H9 (cell line): ENCODE data around the gene RIMBP2. TPM values are rescaled to one million over a fixed set of nuclear protein-coding genes. Genes with fewer than 3 reads are reported as not detected.

Source experiments
- DNase-seq: peaks from one replicate; pipeline ENCODE4 v3.0.0-alpha.2; 2017
- H2AFZ ChIP-seq: one replicate; pipeline ENCODE4 v1.6.1; 2013; ENCODE audit warnings: mild to moderate bottlenecking, low read length, control low read depth, moderate library complexity
- H2AK5ac ChIP-seq: 2 replicates; pipeline ENCODE4 v1.6.1; 2013; ENCODE audit warnings: low read length, control low read depth, mixed read lengths; ENCODE audit not compliant: insufficient read length
- H2BK120ac ChIP-seq: one replicate; pipeline ENCODE4 v1.6.1; 2013; ENCODE audit warnings: low read depth, mild to moderate bottlenecking, low read length, control low read depth, inconsistent platforms; ENCODE audit not compliant: poor library complexity, severe bottlenecking
- H2BK12ac ChIP-seq: 2 replicates; pipeline ENCODE4 v1.6.1; 2013; ENCODE audit warnings: low read length, control low read depth, mixed read lengths, low read depth; ENCODE audit not compliant: insufficient read length
- H2BK15ac ChIP-seq: 2 replicates; pipeline ENCODE4 v1.6.1; 2013; ENCODE audit warnings: low read depth, low read length, control low read depth
- H2BK20ac ChIP-seq: one replicate; pipeline ENCODE4 v1.6.1; 2013; ENCODE audit warnings: low read depth, mild to moderate bottlenecking, low read length, control low read depth, inconsistent platforms; ENCODE audit not compliant: poor library complexity, severe bottlenecking
- H2BK5ac ChIP-seq: 2 replicates; pipeline ENCODE4 v1.6.1; 2013; ENCODE audit warnings: low read length, control low read depth, mixed read lengths; ENCODE audit not compliant: insufficient read length
- H3K14ac ChIP-seq: 2 replicates; pipeline ENCODE4 v1.6.1; 2013; ENCODE audit warnings: low read length, control low read depth; ENCODE audit not compliant: insufficient read depth
- H3K18ac ChIP-seq: 2 replicates; pipeline ENCODE4 v1.6.1; 2013; ENCODE audit warnings: low read depth, mild to moderate bottlenecking, mixed read lengths, low read length, control low read depth; ENCODE audit not compliant: insufficient read length
- H3K23ac ChIP-seq: 2 replicates; pipeline ENCODE4 v1.6.1; 2013; ENCODE audit warnings: low read length, control low read depth, mixed read lengths, low read depth; ENCODE audit not compliant: insufficient read length
- H3K23me2 ChIP-seq: 2 replicates; pipeline ENCODE4 v1.6.1; 2013; ENCODE audit warnings: low read depth, mild to moderate bottlenecking, mixed read lengths, low read length, control low read depth; ENCODE audit not compliant: insufficient read length, poor library complexity, severe bottlenecking
- H3K27ac ChIP-seq: 2 replicates; pipeline ENCODE4 v1.5.1; 2013; ENCODE audit warnings: low read length, control low read depth, mixed read lengths, low read depth; ENCODE audit not compliant: insufficient read length
- H3K27me3 ChIP-seq: 2 replicates; pipeline ENCODE4 v1.6.1; 2013; ENCODE audit warnings: low read length, control low read depth, inconsistent platforms; ENCODE audit not compliant: insufficient read depth
- H3K4ac ChIP-seq: 2 replicates; pipeline ENCODE4 v1.6.1; 2013; ENCODE audit warnings: low read depth, mild to moderate bottlenecking, control low read depth, inconsistent platforms, low read length, moderate library complexity
- H3K4me1 ChIP-seq: 2 replicates; pipeline ENCODE4 v1.6.1; 2013; ENCODE audit warnings: low read length, control low read depth, inconsistent platforms; ENCODE audit not compliant: insufficient read depth
- H3K4me2 ChIP-seq: 2 replicates; pipeline ENCODE4 v1.6.1; 2013; ENCODE audit warnings: low read length, control low read depth, mixed read lengths; ENCODE audit not compliant: insufficient read length, insufficient read depth
- H3K56ac ChIP-seq: 2 replicates; pipeline ENCODE4 v1.6.1; 2013; ENCODE audit warnings: low read depth, mild to moderate bottlenecking, mixed read lengths, low read length, control low read depth; ENCODE audit not compliant: insufficient read length
- H3K79me1 ChIP-seq: 2 replicates; pipeline ENCODE4 v1.6.1; 2013; ENCODE audit warnings: low read depth, mild to moderate bottlenecking, moderate library complexity, low read length, control low read depth, inconsistent platforms; ENCODE audit not compliant: insufficient read depth, poor library complexity, severe bottlenecking
- H3K79me2 ChIP-seq: 2 replicates; pipeline ENCODE4 v1.6.1; 2013; ENCODE audit warnings: low read length, control low read depth, inconsistent platforms; ENCODE audit not compliant: insufficient read depth
- H3K9ac ChIP-seq: 2 replicates; pipeline ENCODE4 v1.6.1; 2013; ENCODE audit warnings: low read length, control low read depth, mixed read lengths; ENCODE audit not compliant: insufficient read length; ENCODE audit errors: extremely low read depth
- H3K9me3 ChIP-seq: one replicate; pipeline ENCODE4 v1.6.1; 2013; ENCODE audit warnings: low read depth, low read length, inconsistent platforms; ENCODE audit not compliant: control insufficient read depth
- H3T11ph ChIP-seq: one replicate; pipeline ENCODE4 v1.6.1; 2013; ENCODE audit warnings: mild to moderate bottlenecking, low read length, control low read depth, inconsistent platforms
- H4K20me1 ChIP-seq: one replicate; pipeline ENCODE4 v1.6.1; 2013; ENCODE audit not compliant: control insufficient read depth, insufficient read length, insufficient read depth
- H4K5ac ChIP-seq: 2 replicates; pipeline ENCODE4 v1.6.1; 2013; ENCODE audit warnings: low read depth, mild to moderate bottlenecking, mixed read lengths, low read length, control low read depth; ENCODE audit not compliant: insufficient read length
- H4K8ac ChIP-seq: replicated peaks from 2 replicates; pipeline ENCODE4 v1.6.1; 2013; ENCODE audit warnings: low read length, control low read depth, mixed read lengths, low read depth; ENCODE audit not compliant: insufficient read length
- H4K91ac ChIP-seq: 2 replicates; pipeline ENCODE4 v1.6.1; 2013; ENCODE audit warnings: low read depth, mild to moderate bottlenecking, moderate library complexity, mixed read lengths, low read length, control low read depth; ENCODE audit not compliant: insufficient read length
- H3K27ac Mint-ChIP-seq, 3 experiments: 2 replicates in 2 of 3; 3 replicates in 1 of 3; pipeline ENCODE4 v1.8.0; 2020 to 2021; ENCODE audit warnings: mixed read lengths in 3 of 3, mild to moderate bottlenecking in 1 of 3, moderate library complexity in 1 of 3
- H3K27me3 Mint-ChIP-seq: 2 replicates; pipeline ENCODE4 v1.8.0; 2021; ENCODE audit warnings: low read depth, mild to moderate bottlenecking, moderate library complexity, mixed read lengths
- H3K36me3 Mint-ChIP-seq, 3 experiments: 2 replicates in 2 of 3; 3 replicates in 1 of 3; pipeline ENCODE4 v1.8.0; 2020 to 2021; ENCODE audit warnings: low read depth in 3 of 3, mixed read lengths in 3 of 3; ENCODE audit not compliant: insufficient read depth in 1 of 3
- H3K4me1 Mint-ChIP-seq, 2 experiments: 2 replicates each; pipeline ENCODE4 v1.8.0; 2020; ENCODE audit warnings: mixed read lengths in 2 of 2
- H3K4me3 Mint-ChIP-seq, 2 experiments: 2 replicates in 1 of 2; 3 replicates in 1 of 2; pipeline ENCODE4 v1.8.0; 2020 to 2021; ENCODE audit warnings: mild to moderate bottlenecking in 2 of 2, mixed read lengths in 2 of 2, moderate library complexity in 1 of 2
- H3K9me3 Mint-ChIP-seq, 2 experiments: 2 replicates in 1 of 2; 3 replicates in 1 of 2; pipeline ENCODE4 v1.8.0; 2020; ENCODE audit warnings: mild to moderate bottlenecking in 2 of 2, mixed read lengths in 2 of 2, moderate library complexity in 1 of 2
- CTCF ChIP-seq: fragments of 200-600 bp; sonication (generic); conservative IDR thresholded peaks from 3 replicates; pipeline ENCODE4 v1.8.0; 2021; ENCODE audit warnings: antibody characterized with exemption, mild to moderate bottlenecking
- WGBS: extraction: QIAGEN DNeasy Blood & Tissue Kit; methylation state at CpG from one replicate; pipeline ENCODE4 v1.1.7; 2013; ENCODE audit warnings: missing lambda C conversion rate, low lambda C conversion rate, mixed read lengths; ENCODE audit not compliant: insufficient read length; ENCODE audit errors: extremely low coverage; 5-methylcytosine and 5-hydroxymethylcytosine counted together
- total RNA-seq: library from RNA; stranded (reverse); gene quantifications from 2 replicates; pipeline ENCODE4 v1.2.1, GENCODE V29; 2021

The RIMBP2 gene
- total RNA-seq, 1 experiment from 2014 or later, result 0.70 TPM

GRCh38 chr12:130626601-130627000, 89.5 kb downstream of the RIMBP2 start:
- Histone ChIP-seq H3K27me3 (no peaks in the 10 kb centered on the region), H4K91ac (no peak overlapping the region), H4K5ac (no peak overlapping the region), H2BK5ac (no peak overlapping the region), H4K20me1 (no peaks in the 10 kb centered on the region), H3K27ac (no peak overlapping the region), H2AFZ (no peak overlapping the region), H2AK5ac (no peak overlapping the region), H3K23me2 (no peaks in the 10 kb centered on the region), H3K9ac (no peak overlapping the region), H3K9me3 (no peaks in the 10 kb centered on the region), H3T11ph (no peak overlapping the region), H2BK120ac (no peak overlapping the region), H3K23ac (no peak overlapping the region), H4K8ac (no peak overlapping the region), H3K4me2 (no peak overlapping the region), H3K79me2 (no peaks in the 10 kb centered on the region), H3K56ac (no peak overlapping the region), H2BK15ac (no peak overlapping the region), H3K18ac (no peak overlapping the region), H2BK20ac (no peak overlapping the region), H3K79me1 (no peaks in the 10 kb centered on the region), H3K14ac (no peak overlapping the region), H3K4ac (no peak overlapping the region), H3K4me1 (no peaks in the 10 kb centered on the region), H2BK12ac (no peak overlapping the region)
- Mint-ChIP-seq H3K27ac (no peak overlapping the region), H3K9me3 (peaks cover 0 to 2% of the 10 kb centered on the region in 2 experiments; a peak in 2 of 5 replicates), H3K4me1 (peaks cover 0 to 7% of the 10 kb centered on the region in 2 experiments; a peak in 2 of 4 replicates), H3K27me3 (peaks cover 2% of the 10 kb centered on the region; the same call in 1 of the 2 replicates), H3K4me3 (no peak overlapping the region), H3K36me3 (no peaks in the 10 kb centered on the region)
- no peak for TF ChIP-seq CTCF
- 100% methylated on average over 4 of the region's 11 CpGs for WGBS
- no peak for DNase-seq
